GM19023 (cell line): ENCODE results near the gene TRPC4.

Source experiments
- ATAC-seq: cut with Tn5 transposase; IDR thresholded peaks from one replicate; pipeline ENCODE4 v1.9.1; 2021; ENCODE audit warnings: mild to moderate bottlenecking, moderate library complexity; ENCODE audit not compliant: unreplicated experiment

The TRPC4 gene

DNA sequence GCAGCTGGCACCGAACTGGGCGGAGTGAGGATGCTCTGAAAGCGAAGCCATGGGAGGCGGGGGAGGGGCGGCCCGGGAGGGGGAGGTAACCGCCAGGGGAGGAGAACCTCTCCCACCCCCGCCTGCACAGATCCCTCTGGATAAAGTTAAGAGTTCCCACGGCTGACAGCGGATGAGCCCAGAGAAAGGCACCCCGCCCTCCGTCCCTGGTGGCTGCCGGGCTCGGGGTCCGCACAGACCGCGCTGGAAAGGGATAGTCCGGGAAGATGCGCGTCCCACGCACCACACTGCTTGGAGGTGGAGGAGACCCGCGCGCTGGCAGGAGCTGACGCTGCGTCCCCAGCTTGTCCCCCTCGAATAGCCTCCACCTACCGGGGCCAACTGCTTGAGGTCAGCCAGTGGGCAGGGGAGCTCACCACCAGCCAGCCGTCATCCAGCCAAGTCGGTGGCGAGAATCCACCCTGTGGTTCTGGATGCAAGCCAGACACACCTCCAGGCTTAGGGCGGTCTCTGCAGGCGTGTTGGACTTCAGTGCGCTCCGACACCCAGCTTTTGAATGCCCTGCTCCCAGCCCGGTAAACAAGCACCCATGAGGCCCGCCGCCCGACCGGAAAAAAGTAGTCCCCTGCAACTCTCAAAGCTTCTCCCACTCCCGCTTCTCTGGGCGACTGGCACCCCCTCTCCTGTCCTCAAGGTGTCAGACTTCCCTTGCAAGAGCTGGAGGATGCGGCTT, at the start of gene TRPC4:
TSS of gene TRPC4 (minus strand) at position 17 of the 733 bp plus-strand sequence. CDS start 86,439 bp downstream, outside the sequence.
- no peak for ATAC-seq

DNA sequence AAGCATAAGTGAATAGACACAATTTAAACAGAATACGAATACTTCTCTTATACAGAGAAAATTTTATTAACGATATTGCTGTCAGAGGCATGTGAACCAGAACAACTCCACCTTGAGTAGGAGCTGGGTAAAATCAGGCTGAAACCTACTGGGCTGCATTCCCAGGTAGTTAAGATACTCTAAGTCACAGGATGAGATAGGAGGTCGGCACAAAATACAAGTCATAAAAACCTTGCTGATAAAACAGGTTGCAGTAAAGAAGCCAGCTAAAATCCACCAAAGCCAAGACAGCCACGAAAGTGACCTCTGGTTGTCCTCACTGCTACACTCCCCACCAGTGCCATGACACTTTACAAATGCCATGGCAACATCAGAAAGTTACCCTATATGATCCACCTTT, 49.2 kb upstream of the TRPC4 start:
- ATAC-seq: no peak

DNA sequence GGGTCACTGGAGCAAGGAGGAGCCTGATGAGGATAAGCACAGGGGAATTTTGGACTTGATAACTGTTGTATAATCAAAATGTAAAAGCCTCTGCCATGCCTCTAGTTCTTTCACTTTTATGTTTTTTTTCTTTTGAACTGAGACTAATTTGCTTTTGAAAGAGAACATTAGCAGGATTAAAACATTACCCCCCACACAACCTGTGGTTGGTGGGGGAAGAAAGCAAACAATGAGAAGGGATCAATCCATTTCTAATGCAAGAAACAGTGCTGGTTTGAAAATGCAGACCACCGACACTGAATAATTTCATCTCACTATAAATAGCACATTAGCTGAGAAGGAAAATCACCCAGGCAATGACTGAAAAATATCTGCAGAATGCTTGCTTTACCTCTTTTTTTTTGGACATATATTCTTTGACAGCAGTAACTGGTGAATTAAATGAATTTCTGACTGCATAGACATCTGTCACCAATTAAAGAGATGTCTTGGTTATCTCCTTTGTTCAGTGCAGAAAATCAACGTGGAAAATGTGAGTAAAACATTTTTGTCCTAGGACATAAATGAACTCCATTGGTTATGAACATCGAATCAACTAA, 48.6 kb upstream of the TRPC4 start:
- no peak for ATAC-seq

DNA sequence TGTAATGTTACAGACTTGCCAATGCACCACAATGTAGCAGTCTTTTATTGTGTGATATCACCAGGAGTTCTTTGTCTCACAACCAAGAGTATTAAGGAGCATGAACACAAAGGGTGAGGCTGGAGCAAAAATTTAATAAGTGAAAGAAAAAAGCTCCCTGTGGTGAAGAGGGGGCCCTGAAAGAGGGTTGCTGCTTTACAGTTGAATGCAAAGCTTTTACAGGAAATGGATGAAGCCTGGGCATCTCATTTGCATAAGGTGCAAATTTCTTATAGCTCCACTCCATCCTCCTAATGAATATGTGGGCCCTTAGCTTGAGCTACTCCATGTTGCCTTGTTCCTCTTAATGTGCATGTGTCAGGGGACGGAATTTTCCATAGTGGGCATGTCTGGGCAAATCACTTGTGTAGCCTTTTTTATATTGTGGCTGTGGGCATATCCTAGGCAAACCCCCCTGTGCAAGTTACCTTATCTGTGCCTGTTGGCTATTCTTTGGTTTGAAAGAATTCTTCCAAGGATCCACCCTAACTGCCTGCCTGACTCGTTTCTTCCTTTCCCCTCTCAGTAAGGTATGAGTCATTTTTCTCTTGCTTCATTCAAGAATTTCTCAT, 45.3 kb upstream of the TRPC4 start:
- no peak for ATAC-seq

DNA sequence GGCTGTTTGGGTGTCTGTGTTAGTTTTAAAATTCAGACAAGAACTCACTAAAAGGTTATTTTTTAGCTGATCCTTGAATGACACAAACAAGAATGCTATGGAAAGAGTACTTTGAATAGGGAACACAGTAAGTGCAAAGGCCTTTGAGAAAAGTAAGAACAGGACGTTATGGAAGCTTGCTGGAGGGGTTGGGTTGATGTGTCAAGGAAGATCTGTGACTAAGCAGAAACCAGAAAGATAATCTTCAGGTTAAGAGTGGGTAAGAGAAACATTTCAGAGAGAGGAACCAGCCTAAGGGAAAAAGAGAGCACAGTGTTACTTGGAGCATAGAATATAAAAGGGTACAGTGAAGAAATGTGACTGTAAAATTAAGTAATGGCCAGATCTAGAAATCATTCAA, 41.2 kb upstream of the TRPC4 start:
- no peak for ATAC-seq

DNA sequence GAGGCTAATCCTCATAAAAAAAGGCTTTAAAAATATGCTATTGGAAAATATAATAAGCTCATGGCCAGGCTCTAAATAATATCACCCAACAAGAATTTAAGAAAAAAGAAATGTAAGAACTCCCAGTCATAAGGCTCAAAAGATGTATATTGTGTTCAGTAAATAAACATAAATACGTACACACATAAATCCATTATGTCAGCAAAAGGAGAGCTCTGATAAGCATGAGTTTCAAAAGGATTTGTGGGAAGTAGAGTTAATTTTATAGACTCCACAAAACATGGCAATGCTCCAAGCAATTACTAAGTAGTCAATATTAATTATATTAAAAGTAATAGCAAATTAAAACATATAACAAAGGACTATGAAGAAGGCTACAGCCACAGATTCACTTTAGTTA, 37.3 kb upstream of the TRPC4 start:
- no peak for ATAC-seq

DNA sequence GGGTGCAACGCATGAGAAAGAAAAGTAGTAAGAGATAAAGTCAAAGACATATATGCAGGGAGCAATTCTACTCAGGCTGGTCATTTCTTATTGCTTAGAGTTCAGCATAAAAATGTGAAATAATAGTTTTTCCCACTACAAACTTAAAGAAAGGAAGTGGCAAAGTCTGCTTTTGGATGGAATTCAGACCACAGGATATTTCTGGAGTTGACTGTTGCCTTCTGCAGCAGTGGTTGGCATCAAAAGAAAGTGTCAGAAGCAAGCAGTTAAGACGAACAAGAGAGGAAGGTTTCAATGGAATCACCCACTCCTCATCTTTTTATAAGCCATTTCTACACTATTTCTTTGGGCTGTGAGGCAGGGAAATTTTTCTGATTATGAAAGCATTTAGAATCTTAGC, 36.2 kb upstream of the TRPC4 start:
- ATAC-seq: no peak

DNA sequence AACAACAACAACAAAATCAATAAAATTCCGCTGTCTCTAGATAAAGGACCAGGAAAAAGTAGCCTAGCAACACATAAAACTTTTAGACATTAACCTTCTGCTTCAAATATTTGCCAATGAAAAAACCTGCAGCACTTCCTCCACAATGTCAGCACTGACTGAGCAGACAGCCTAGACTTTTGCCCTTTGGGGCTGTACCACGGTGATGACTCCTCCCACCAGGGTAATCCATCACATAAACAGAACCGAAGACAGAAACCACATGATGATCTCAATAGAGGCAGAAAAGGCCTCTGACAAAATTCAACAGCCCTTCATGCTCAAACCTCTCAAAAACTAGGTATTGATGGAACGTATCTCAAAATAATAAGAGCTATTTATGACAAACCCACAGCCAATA, 30.2 kb upstream of the TRPC4 start:
- no peak for ATAC-seq

DNA sequence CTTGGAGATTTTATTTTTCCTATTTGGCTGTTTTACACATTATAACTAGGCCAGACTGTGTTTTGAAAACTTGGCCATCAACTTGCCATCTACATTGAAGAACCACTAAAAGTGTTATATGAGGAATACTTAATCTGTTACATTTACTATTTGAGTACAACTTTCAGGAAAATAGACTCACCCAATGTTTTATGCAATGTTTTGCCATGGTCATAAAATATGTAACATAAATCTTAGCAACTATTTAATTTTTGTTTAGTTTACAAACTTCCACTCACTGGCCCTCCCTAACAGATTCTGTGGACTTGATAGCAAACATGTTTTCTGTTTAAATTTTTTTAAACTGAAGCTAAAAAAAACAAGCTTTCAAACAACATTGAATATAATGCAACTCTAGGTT, 23.7 kb upstream of the TRPC4 start:
- no peak for ATAC-seq

DNA sequence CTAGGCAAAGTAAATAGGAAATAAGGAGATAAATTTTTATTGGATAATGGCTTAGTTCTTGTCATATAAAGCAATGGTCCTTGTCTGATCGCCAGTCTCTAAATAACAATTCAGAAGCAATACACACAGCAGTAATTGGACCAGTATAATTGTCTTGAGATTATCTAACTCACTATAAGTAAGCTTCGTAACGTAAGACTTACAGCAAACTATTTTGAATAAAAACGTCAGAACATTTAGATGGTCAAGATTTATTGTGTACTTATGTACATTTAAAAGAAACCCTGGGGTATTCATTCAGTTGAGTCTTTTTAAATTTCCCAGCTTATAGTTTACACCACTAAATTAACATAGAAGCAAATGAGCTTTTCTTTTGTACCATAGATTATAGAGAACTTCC, 20.2 kb upstream of the TRPC4 start:
- ATAC-seq: no peak

DNA sequence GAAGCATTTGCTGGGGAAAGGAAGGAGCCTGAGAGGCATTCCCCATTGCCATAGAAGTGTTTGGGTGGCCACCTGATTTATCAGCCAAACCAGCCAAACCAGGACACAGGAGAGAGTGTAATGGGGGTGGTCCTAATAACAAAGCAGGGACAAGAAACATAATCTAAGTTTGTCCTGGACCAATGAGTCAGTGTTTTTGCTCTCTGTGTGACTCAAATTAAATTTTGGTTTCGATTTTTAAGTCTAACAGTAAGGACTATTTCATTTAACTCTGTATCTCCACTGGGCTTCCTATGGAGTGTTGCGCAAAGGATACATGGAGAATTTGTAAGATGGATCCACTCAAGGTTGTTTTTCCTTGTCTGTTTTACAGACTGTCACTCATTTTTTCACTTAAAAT, 19.5 kb upstream of the TRPC4 start:
- no peak for ATAC-seq

DNA sequence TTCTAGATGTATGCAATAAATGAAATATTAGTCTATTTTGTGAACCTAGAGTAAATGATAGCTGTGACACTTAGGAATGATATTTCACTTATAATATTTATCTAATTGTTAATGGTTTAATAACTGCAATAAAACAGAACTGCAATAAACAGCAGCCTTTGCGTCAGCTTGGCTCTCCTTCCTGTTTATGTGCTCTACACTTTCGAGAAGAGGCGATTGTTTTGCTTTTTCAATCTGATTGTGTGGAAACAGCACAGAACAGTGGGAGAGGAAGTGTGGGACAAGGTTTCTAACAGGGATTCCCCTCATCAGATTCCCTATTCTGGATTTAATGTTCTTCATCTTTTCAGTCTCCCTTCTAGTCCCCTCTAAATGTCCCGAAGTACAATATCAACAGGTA, 17.3 kb upstream of the TRPC4 start:
- ATAC-seq: no peak

DNA sequence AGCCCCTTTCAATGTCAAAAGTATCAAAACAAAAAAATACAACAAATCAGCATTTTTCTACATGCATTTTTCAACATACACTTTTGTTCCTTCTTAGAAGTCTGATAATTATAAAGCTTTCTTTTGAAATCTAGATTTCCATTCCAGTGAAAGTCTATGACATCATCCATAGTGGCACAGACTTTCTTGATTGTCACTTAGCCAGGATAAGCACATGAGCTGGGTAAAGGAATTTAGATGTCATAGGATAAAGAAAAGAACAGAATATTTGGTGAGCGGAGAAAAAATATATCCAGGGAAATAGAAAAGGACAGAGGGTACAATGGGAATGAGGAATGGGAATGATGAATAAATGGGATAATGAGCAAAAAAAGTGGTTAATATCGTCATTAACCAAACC, 15.1 kb upstream of the TRPC4 start:
- ATAC-seq: no peak

DNA sequence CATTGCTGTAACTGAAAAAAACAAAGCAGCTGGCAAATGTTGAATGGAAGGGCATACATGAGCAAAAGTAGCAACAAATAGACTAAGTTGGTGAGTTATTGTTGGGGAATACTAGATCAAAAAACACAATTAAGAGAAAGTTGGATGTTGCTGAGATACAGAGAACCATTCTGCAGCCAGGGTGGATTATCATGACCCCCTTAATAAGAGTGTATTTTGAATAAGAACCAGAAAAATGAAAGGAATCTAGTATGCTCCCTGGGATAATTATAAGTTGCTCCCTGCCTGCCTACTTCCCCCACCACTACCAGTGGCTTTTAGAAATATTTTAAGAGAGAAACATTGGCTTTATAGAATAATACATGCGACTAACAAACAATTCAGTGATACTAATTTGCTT, 14.5 kb upstream of the TRPC4 start:
- no peak for ATAC-seq

DNA sequence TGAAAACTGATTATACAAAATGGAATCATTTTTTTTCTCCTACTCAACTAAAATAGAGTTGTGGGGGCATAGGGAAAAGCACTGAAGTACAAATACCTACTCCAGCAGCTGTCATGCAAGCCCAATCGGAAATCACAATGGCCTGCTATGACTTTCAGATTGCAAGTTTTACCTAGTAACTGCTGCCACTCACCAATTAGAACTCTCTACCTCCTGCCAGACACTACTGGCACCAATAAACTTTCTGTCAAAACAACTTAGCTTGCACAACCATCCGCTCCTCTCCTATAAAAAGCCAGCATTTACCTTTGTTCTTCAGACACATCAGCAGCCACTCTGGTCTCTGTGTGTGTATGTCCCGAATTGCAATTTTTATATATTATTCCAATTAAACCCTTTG, 9.3 kb upstream of the TRPC4 start:
- ATAC-seq: no peak

DNA sequence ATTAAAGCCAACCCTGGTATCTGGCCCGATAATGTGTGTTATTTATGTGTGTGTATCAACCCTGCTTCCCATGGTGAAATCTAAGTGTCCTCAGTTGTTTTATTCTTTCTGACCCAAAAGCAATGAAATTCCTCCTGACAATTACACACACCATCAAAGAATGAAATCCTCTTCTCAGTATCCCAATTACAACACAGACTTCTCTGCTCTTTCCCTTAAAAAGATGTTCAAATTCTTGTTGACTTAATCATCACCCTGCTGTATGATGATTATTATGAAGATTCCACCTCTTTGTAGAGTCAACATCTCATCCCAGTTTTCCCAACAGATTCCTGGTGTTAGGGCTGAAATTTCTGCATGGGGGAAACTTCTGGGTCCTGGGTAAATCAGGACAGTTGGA, 8.9 kb upstream of the TRPC4 start:
- ATAC-seq: no peak

DNA sequence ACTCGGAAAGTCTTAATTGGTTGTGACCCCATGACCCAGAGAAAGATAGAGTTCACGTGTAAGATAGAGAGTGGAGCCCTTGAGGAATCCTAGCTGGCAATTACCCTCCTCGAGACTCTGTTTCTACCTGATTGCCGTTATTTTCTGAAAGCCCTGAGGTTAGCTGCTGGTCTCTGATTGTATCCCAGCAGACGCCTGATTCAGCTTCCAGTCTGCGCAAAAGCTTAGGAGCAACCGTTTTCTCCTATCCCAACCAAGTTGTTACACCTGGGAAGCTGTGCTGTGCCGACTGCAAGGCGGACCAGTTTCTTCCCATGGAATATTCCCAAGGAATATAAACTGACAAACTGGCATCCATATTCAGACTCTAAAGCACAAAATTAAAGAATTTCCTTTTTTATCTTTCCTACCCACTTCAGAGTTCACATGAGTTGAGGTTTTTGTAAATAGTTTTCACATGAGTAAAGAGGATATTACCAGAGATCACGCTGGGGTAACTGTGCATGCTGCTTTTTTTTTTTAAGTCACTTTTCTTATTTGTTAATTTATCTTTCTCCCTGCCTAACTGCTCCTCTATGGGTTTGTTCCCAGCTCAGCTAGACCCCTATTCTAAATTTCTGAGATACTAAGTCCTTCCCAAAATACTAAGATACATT, 1.5 kb upstream of the TRPC4 start:
- ATAC-seq: no peak

DNA sequence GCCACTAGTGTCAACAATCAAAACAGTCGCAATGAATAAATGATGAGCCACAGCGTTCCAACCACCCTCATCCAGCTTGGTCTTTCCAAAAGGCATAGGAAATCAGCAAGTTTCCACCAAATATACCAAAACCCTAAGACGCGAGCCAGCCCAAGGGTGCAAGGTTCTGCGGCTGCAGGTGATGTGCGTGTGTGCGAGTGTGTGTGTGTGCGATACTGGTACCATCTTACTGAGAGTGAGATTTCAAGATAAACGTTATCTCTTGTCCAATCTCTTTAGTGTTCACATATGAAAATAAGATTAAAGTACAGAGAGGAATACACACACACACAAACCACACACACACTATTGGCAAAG, 895 bp upstream of the TRPC4 start:
- no peak for ATAC-seq

DNA sequence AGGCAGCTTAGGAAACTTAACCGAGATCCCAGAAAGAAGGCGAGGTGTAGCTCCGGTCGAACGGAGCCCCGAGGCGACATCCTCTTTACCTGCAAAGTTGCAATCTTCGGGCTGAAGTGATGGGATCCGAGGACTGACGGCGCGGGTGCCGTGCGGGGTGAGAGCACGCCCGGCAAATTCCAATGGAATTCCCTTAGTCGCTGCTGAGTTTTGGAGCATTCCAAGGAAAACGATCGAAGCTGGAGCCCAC, 141 bp downstream of the TRPC4 start:
- ATAC-seq: no peak

DNA sequence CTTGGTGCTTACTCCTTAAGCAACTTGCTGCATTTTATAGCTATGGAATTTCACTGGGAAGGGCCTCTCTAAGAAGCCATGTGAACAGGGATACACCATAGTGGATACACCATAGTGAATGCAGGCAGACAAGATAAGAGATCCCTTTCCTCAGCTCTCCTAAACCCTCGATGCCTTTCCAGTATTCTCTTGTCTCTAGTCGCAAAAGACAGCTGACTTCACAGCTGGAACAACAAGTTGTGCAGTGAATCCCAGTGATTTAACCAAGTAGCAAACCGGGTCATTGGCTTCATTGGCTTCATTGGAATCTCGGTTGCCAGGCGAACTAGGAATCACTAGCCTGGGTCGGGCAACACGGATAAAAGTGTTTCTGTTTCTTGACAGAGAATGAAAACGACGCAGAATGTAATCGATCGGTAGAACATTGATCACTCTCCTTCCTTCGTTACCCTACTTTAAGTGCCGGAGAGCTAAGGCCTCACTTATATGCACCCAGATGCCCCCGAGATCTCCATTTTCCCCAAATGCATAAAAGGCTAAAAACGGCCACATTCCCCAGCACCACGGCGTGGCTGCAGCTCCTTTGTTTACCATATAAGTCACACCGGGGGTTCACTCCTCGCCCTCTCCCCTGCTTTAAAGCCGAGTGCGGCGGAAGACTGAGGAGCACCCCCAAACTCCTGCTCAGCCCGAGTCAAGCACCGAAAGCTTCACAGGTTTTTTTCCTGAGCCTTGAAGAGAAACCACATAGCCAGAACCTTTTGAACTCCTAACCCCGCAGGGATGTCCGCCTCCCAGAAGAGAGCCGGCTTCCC, 674 bp downstream of the TRPC4 start:
- no peak for ATAC-seq

DNA sequence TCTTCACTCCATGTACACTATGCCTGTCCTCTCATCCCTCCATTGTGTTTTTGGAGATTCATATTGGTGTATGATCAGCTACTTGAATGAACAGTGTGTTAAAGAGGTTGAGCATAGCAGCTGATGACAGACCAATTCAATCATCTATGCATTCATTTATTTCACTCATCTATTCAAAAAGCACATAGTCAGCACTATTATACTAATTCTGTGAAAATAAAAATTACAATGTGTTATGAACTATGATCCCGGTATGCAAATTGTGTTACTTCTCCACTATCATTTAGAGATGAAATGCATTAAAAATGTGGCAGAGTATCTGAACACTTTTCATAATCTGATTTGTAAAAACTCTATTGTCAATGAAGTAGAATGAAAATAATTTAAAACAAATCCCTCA, 5.9 kb downstream of the TRPC4 start:
- ATAC-seq: no peak

DNA sequence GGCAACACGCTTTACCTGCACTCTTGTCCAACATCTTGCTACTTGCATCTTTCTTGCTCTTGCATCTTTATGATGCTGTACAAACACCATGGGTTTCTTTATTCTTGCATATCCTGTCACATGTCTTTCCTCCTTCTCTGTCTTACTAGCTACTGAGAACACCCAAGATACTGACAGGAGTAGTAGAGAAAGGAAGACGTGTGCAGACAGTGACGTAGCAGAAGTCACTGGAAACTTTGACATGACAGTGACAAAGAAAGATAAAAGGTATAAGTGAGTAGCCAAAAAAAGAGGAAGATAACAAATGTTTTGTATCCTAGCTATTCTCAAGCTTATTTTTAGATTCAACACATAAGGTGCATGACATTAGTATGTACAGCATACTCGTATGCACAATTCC, 34.2 kb downstream of the TRPC4 start:
- no peak for ATAC-seq
